Measurements from ENCODE around the gene AK8.

Gene AK8

GRCh38 chr9:132710333-132710732 is 167.8 kb downstream of the AK8 start:
- no peak for DNase-seq

GRCh38 chr9:132708769-132709430 is 169.2 kb downstream of the AK8 start:
- no peak for DNase-seq

GRCh38 chr9:132708239-132708638 is 169.8 kb downstream of the AK8 start:
- DNase-seq = no peak

- no peak for DNase-seq
Measured at GRCh38 chr9:132703336-132703735, 174.7 kb downstream of the AK8 start.

- DNase-seq = no peak
Measured at GRCh38 chr9:132702254-132702653, 175.8 kb downstream of the AK8 start.

GRCh38 chr9:132699956-132700355 is 178.1 kb downstream of the AK8 start:
- no peak for DNase-seq

- DNase-seq = no peak
Measured at GRCh38 chr9:132698989-132699388, 179.1 kb downstream of the AK8 start.

- DNase-seq = no peak
Measured at GRCh38 chr9:132697230-132697629, 180.9 kb downstream of the AK8 start.

- no peak for DNase-seq
Measured at GRCh38 chr9:132694144-132694543, 183.9 kb downstream of the AK8 start.

GRCh38 chr9:132690696-132691095 is 187.4 kb downstream of the AK8 start:
- no peak for DNase-seq

GRCh38 chr9:132683873-132684272 is 194.2 kb downstream of the AK8 start:
- DNase-seq = no peak

GRCh38 chr9:132681561-132681960 is 196.5 kb downstream of the AK8 start:
- DNase-seq = no peak

GRCh38 chr9:132679946-132680625 is 198.0 kb downstream of the AK8 start:
- DNase-seq = no peak

GRCh38 chr9:132677976-132678375 is 200.1 kb downstream of the AK8 start:
- no peak for DNase-seq

Data from left hindlimb (tissue), 1 donor.